ENCODE measurements around the gene EPHA8.

GRCh38 chr1:22606161-22606560 is 42.9 kb downstream of the EPHA8 start:
- no peak for TF ChIP-seq CTCF (conservative IDR thresholded peaks at IDR 0.05; ENCODE audit: low read depth, low read length)
- TF ChIP-seq RAD21 (IDR thresholded peaks at IDR 0.05; ENCODE audit: low read length): no peak
- TF ChIP-seq SMC3 (IDR thresholded peaks at IDR 0.05; ENCODE audit: low read depth, low read length): no peak
- no peak for TF ChIP-seq USF2 (IDR thresholded peaks at IDR 0.05; ENCODE audit: low read depth, low read length)
- TF ChIP-seq MAZ (IDR thresholded peaks at IDR 0.05; ENCODE audit: borderline replicate concordance, low read depth, low read length): no peak
- TF ChIP-seq POLR2A (IDR thresholded peaks at IDR 0.05; ENCODE audit: low read depth, low read length): no peak
- TF ChIP-seq BHLHE40 (IDR thresholded peaks at IDR 0.05; ENCODE audit: low read depth, low read length): no peak
- no peak for TF ChIP-seq MXI1 (IDR thresholded peaks at IDR 0.05; ENCODE audit: borderline replicate concordance, low read depth, low read length)
- TF ChIP-seq CHD1 (IDR thresholded peaks at IDR 0.05; ENCODE audit: low read depth, low read length): no peak
- no peak for TF ChIP-seq MAFK (IDR thresholded peaks at IDR 0.05; ENCODE audit: low read depth, low read length)
- TF ChIP-seq CEBPB (IDR thresholded peaks at IDR 0.05; ENCODE audit: low read depth, low read length): no peak
- TF ChIP-seq FOS (IDR thresholded peaks at IDR 0.05; ENCODE audit: low read depth, low read length): no peak
- no peak for TF ChIP-seq RCOR1 (IDR thresholded peaks at IDR 0.05; ENCODE audit: insufficient replicate concordance, low read length)
